Panc1 (cell line): ENCODE data around the gene NOPCHAP1. TPM values are rescaled to one million over a fixed set of nuclear protein-coding genes. Genes with fewer than 3 reads are reported as not detected.

Experiments used
- ATAC-seq: fragments of 200-7000 bp; cut with Tn5 transposase; 2 replicates; pipeline ENCODE4 v1.9.1; 2020; ENCODE audit warnings: mild to moderate bottlenecking, moderate library complexity
- BruUV-seq: library from RNA; stranded (reverse); fragments of 400-500 nt; replicated peaks from 2 replicates; lab custom pipeline; 2021; lab: Mats Ljungman, UMichigan
- CTCF ChIA-PET: fragments of 300-600 bp; sonication (Branson Sonifier 250); formaldehyde crosslinking; loops from one replicate; lab custom pipeline; 2022; ENCODE audit warnings: antibody characterized with exemption; lab: Charles Lee
- POLR2A ChIA-PET: fragments of 300-600 bp; sonication (Branson Sonifier 250); formaldehyde crosslinking; loops from one replicate; lab custom pipeline; 2022; ENCODE audit warnings: antibody characterized with exemption; lab: Charles Lee
- DNase-seq: peaks from one replicate; pipeline ENCODE4 v3.0.0-alpha.2; 2010; ENCODE audit warnings: low read depth, low spot score
- H3K27ac ChIP-seq: 2 replicates; pipeline ENCODE4 v1.5.1; 2011; ENCODE audit warnings: mild to moderate bottlenecking, low read length, inconsistent platforms
- H3K27me3 ChIP-seq: fragments of 200-500 bp; sonication (Bioruptor generic); 2 replicates; pipeline ENCODE4 v1.6.0; 2014; ENCODE audit warnings: low read length, inconsistent platforms; ENCODE audit not compliant: control insufficient read depth, insufficient read depth
- H3K36me3 ChIP-seq: fragments of 200-500 bp; sonication (Bioruptor generic); 2 replicates; pipeline ENCODE4 v1.5.1; 2014; ENCODE audit warnings: inconsistent platforms, mild to moderate bottlenecking, low read length, moderate library complexity; ENCODE audit not compliant: control insufficient read depth, insufficient read depth
- H3K4me1 ChIP-seq: 2 replicates; pipeline ENCODE4 v1.5.1; 2011; ENCODE audit warnings: inconsistent platforms, mild to moderate bottlenecking, low read length, moderate library complexity; ENCODE audit not compliant: control insufficient read depth, insufficient read depth
- H3K4me3 ChIP-seq, 2 experiments: 2 replicates each; pipeline ENCODE4 v1.5.1; 2011 to 2012; ENCODE audit warnings: low read depth in 2 of 2, low read length in 2 of 2, mild to moderate bottlenecking in 2 of 2, inconsistent platforms in 1 of 2, moderate library complexity in 1 of 2
- H3K9me3 ChIP-seq: fragments of 200-500 bp; sonication (Bioruptor generic); 2 replicates; pipeline ENCODE4 v1.5.1; 2014; ENCODE audit warnings: low read depth, mild to moderate bottlenecking, inconsistent platforms, low read length, moderate library complexity; ENCODE audit not compliant: control insufficient read depth, insufficient read depth
- CTCF ChIP-seq: fragments of 450-650 bp; IDR thresholded peaks from 2 replicates; pipeline ENCODE4 v1.5.1; 2017; ENCODE audit warnings: mild to moderate bottlenecking
- POLR2AphosphoS5 ChIP-seq: IDR thresholded peaks from 2 replicates; pipeline ENCODE4 v1.6.1; 2012; ENCODE audit warnings: mild to moderate bottlenecking, low read depth, low read length, moderate library complexity
- REST ChIP-seq, 2 experiments: IDR thresholded peaks; 2 replicates each; pipeline ENCODE4 v1.6.1; 2011 to 2012; ENCODE audit warnings: low read depth in 2 of 2, control low read depth in 1 of 2, low read length in 1 of 2, mild to moderate bottlenecking in 1 of 2, moderate library complexity in 1 of 2; ENCODE audit not compliant: insufficient read depth in 1 of 2
- SIN3A ChIP-seq: IDR thresholded peaks from 2 replicates; pipeline ENCODE4 v1.6.1; 2012; ENCODE audit warnings: low read depth, mild to moderate bottlenecking, low read length, moderate library complexity, borderline replicate concordance; ENCODE audit not compliant: insufficient read depth
- TCF7L2 ChIP-seq: IDR thresholded peaks from 2 replicates; pipeline ENCODE4 v1.6.1; 2011; ENCODE audit warnings: mild to moderate bottlenecking, low read depth, low read length, inconsistent platforms
- in situ Hi-C: cut with HindIII; loops from 2 replicates; pipeline ENCODE4 v1.10.0; 2016; ENCODE audit warnings: low sequenced_read_pairs, low pct_unique_long_range_greater_than_20kb
- intact Hi-C: fragments of 100-400 bp; cut with micrococcal nuclease; formaldehyde crosslinking; loops from one replicate; pipeline ENCODE4 v1.10.0; 2022; ENCODE audit not compliant: unreplicated experiment
- total RNA-seq: library from RNA; stranded (reverse); gene quantifications from one replicate; pipeline ENCODE4 v1.2.1, GENCODE V29; 2021; ENCODE audit not compliant: unreplicated experiment

NOPCHAP1 gene
- total RNA-seq, 1 experiment from 2014 or later, result 24.0 TPM

GRCh38 chr12:104973250-104973649 lies 12.9 kb upstream of the NOPCHAP1 start:
- TF ChIP-seq REST (IDR thresholded peaks at IDR 0.05; ENCODE audit: insufficient read depth in 1 of 2, low read depth in 2 of 2, low read length in 1 of 2) (no peak), POLR2AphosphoS5 (no peak), TCF7L2 (no peak), CTCF (no peak), SIN3A (no peak)
- Histone ChIP-seq H3K27ac (no peak overlapping the region), H3K4me3 (no peak overlapping the region), H3K4me1 (no peaks in the 10 kb centered on the region), H3K9me3 (no peaks in the 10 kb centered on the region), H3K27me3 (no peaks in the 10 kb centered on the region), H3K36me3 (no peaks in the 10 kb centered on the region)
- intact Hi-C loops (no loop called here), in situ Hi-C loops (no loop called here)
- BruUV-seq, result no TSS peak
- ChIA-PET POLR2A (no interaction called here), CTCF (no interaction called here)
- DNase-seq, result no peak
- ATAC-seq, result no peak

DNA sequence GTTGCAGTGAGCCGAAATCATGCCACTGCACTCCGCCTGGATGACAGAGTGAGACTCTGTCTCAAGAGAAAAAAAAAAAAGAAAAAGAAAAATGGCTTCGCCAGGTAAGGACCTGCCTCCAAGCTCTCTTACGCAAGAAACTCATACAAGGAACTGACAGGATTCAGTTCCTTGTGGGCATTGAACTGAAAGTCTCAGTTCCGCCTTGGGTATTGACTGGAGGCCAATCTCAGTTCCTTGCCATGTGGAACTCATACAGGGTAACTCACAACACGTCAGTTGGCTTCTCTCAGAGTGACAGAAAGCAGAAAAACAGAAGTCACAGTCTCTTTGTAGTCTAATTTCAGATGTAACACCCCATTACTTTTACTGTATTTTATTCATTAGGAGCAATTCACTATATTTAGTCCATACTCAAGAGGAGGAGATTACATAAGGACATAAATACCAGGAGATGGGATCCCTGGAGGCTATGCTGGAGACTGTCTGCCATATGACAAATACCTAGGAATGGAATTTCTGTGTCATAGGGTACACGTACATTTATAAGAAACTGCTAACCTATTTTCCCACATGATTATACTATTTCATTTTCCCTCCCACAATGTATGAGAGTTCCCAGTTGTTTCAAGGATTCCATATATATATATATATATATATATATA lies 11.4 kb upstream of the NOPCHAP1 start:
- Histone ChIP-seq H3K4me3 (no peak overlapping the region), H3K4me1 (no peaks in the 10 kb centered on the region), H3K9me3 (no peaks in the 10 kb centered on the region), H3K36me3 (no peaks in the 10 kb centered on the region), H3K27me3 (no peaks in the 10 kb centered on the region), H3K27ac (no peak overlapping the region)
- intact Hi-C loops, result no loop called here
- BruUV-seq, result no TSS peak
- ATAC-seq, result no peak
- in situ Hi-C loops, result no loop called here
- no peak for DNase-seq
- ChIA-PET CTCF (no interaction called here), POLR2A (no interaction called here)
- no peak for TF ChIP-seq TCF7L2
- no peak for TF ChIP-seq REST (IDR thresholded peaks at IDR 0.05; ENCODE audit: insufficient read depth in 1 of 2, low read depth in 2 of 2, low read length in 1 of 2)
- TF ChIP-seq POLR2AphosphoS5, result no peak
- no peak for TF ChIP-seq SIN3A
- TF ChIP-seq CTCF, result no peak
